ENCODE results near the gene CDX2.

GRCh38 chr13:27968316-27969081 lies 616 bp downstream of the CDX2 start:
- peak; percentile 73 for TF ChIP-seq EZH2phosphoT487 (IDR thresholded peaks at IDR 0.05; ENCODE audit: unreplicated experiment)
- TF ChIP-seq CTCF (conservative IDR thresholded peaks at IDR 0.05; ENCODE audit: low read depth in 2 of 2): peak in 1 of 2 experiments; percentile 17; a peak in 1 of 4 replicates
- no peak for TF ChIP-seq REST (IDR thresholded peaks at IDR 0.05; ENCODE audit: unreplicated experiment)
- TF ChIP-seq POLR2AphosphoS5 (IDR thresholded peaks at IDR 0.05; ENCODE audit: low read depth): no peak
- 0 out of 2 replicates have a peak, but pooled peaks have one; percentile 54 for TF ChIP-seq CREB1 (CRISPR knock-in tag; IDR thresholded peaks at IDR 0.05; ENCODE audit: low read depth)
- TF ChIP-seq EZH2 (IDR thresholded peaks at IDR 0.05; ENCODE audit: low read depth, unreplicated experiment): peak; percentile 77
- no peak for TF ChIP-seq NANOG (IDR thresholded peaks at IDR 0.05; ENCODE audit: borderline replicate concordance)
- TF ChIP-seq ZNF114 (CRISPR knock-in tag; IDR thresholded peaks at IDR 0.05): no peak
- no peak for TF ChIP-seq JUNB (IDR thresholded peaks at IDR 0.05; ENCODE audit: unreplicated experiment)
- no peak for TF ChIP-seq ETS1 (IDR thresholded peaks at IDR 0.05)
